A549 (cell line): Measurements from ENCODE around the gene PRSS53.

Experiments
- CTCF ChIP-seq: fragments of >200 bp; sonication (Bioruptor Twin); formaldehyde crosslinking; IDR thresholded peaks from 3 replicates; pipeline ENCODE4 v1.5.1; 2016
- EP300 ChIP-seq, 2 experiments: fragments of >200 bp; sonication (Bioruptor Twin); formaldehyde crosslinking; IDR thresholded peaks; 2 replicates in 1 of 2; 3 replicates in 1 of 2; pipeline ENCODE4 v1.6.1; 2016 to 2017
- MAZ ChIP-seq: fragments of 150-350 bp; IDR thresholded peaks from 2 replicates; pipeline ENCODE4 v1.6.1; 2014; ENCODE audit warnings: antibody characterized with exemption, low read depth, low read length, borderline replicate concordance
- MYC ChIP-seq: IDR thresholded peaks from 2 replicates; pipeline ENCODE4 v1.6.1; 2012; ENCODE audit warnings: mild to moderate bottlenecking, inconsistent platforms, low read length, improper control_type of control experiment, borderline replicate concordance
- POLR2A ChIP-seq: IDR thresholded peaks from 2 replicates; pipeline ENCODE4 v1.6.1; 2012; ENCODE audit warnings: mild to moderate bottlenecking, low read length
- SREBF2 ChIP-seq: fragments of 450-650 bp; IDR thresholded peaks from 2 replicates; pipeline ENCODE4 v1.6.1; 2014; ENCODE audit warnings: mild to moderate bottlenecking, moderate library complexity
- USF2 ChIP-seq: fragments of 450-650 bp; IDR thresholded peaks from 2 replicates; pipeline ENCODE4 v1.6.1; 2014; ENCODE audit warnings: antibody characterized with exemption

- TF ChIP-seq EP300 (IDR thresholded peaks at IDR 0.05) (no peak), USF2 (no peak), POLR2A (no peak), CTCF (no peak), MYC (no peak), MAZ (no peak), SREBF2 (no peak)
Measured at GRCh38 chr16:31067342-31067741, 21.4 kb downstream of the PRSS53 start.
